HepG2 (cell line): ENCODE data around the gene VWCE. TPM values are rescaled to one million over a fixed set of nuclear protein-coding genes. Genes with fewer than 3 reads are reported as not detected.

Source experiments
- CCDC6 ChIP-seq: sonication (generic); formaldehyde crosslinking; IDR thresholded peaks from 2 replicates; pipeline ENCODE4 v1.8.1; 2022; ENCODE audit warnings: mild to moderate bottlenecking, missing genetic modification reagents, moderate library complexity
- EED ChIP-seq: sonication (generic); formaldehyde crosslinking; IDR thresholded peaks from 2 replicates; pipeline ENCODE4 v1.5.0; 2020; ENCODE audit warnings: mild to moderate bottlenecking, missing genetic modification reagents
- GZF1 ChIP-seq: sonication (generic); formaldehyde crosslinking; IDR thresholded peaks from 2 replicates; pipeline ENCODE4 v1.5.1; 2020; ENCODE audit warnings: mild to moderate bottlenecking, missing genetic modification reagents
- HIVEP1 ChIP-seq: sonication (generic); formaldehyde crosslinking; IDR thresholded peaks from 2 replicates; pipeline ENCODE4 v1.4.0; 2020; ENCODE audit warnings: mild to moderate bottlenecking, missing genetic modification reagents
- HNRNPLL ChIP-seq: fragments of 200-400 bp; formaldehyde crosslinking; IDR thresholded peaks from 2 replicates; pipeline ENCODE4 v1.6.1; 2017; ENCODE audit warnings: mild to moderate bottlenecking, low read depth, low read length; ENCODE audit not compliant: poor library complexity, severe bottlenecking
- IKZF5 ChIP-seq: IDR thresholded peaks from 2 replicates; pipeline ENCODE4 v1.6.1; 2018; ENCODE audit warnings: missing genetic modification reagents, mild to moderate bottlenecking, missing compliant biosample characterization
- MLLT10 ChIP-seq: sonication (generic); formaldehyde crosslinking; IDR thresholded peaks from 2 replicates; pipeline ENCODE4 v1.4.0; 2020; ENCODE audit warnings: missing genetic modification reagents
- MTF1 ChIP-seq: sonication (generic); formaldehyde crosslinking; IDR thresholded peaks from 2 replicates; pipeline ENCODE4 v1.5.0; 2020; ENCODE audit warnings: missing genetic modification reagents
- NR2F6 ChIP-seq, 2 experiments: IDR thresholded peaks; 2 replicates each; pipeline ENCODE4 v1.6.1; 2016; ENCODE audit warnings: antibody characterized with exemption in 1 of 2, mild to moderate bottlenecking in 1 of 2
- NRL ChIP-seq: sonication (generic); formaldehyde crosslinking; IDR thresholded peaks from 2 replicates; pipeline ENCODE4 v1.5.0; 2020; ENCODE audit warnings: missing genetic modification reagents, mild to moderate bottlenecking, moderate library complexity, borderline replicate concordance
- RFXAP ChIP-seq: sonication (generic); formaldehyde crosslinking; IDR thresholded peaks from 2 replicates; pipeline ENCODE4 v1.4.0; 2020; ENCODE audit warnings: missing genetic modification reagents, borderline replicate concordance
- SAFB2 ChIP-seq: sonication (generic); formaldehyde crosslinking; IDR thresholded peaks from 2 replicates; pipeline ENCODE4 v1.5.1; 2020; ENCODE audit warnings: missing genetic modification reagents, low read depth, mild to moderate bottlenecking, borderline replicate concordance
- SALL2 ChIP-seq: sonication (generic); formaldehyde crosslinking; IDR thresholded peaks from 2 replicates; pipeline ENCODE4 v1.8.1; 2023; ENCODE audit warnings: mild to moderate bottlenecking, missing genetic modification reagents, inconsistent platforms
- SCMH1 ChIP-seq: sonication (generic); formaldehyde crosslinking; IDR thresholded peaks from 2 replicates; pipeline ENCODE4 v1.9.0; 2021; ENCODE audit warnings: missing genetic modification reagents, mild to moderate bottlenecking, borderline replicate concordance
- SOX6 ChIP-seq, 2 experiments: fragments of 450-650 bp in 1 of 2; sonication (generic) in 1 of 2; formaldehyde crosslinking in 1 of 2; IDR thresholded peaks; 2 replicates each; pipeline versions ENCODE4 v1.4.0 to v1.6.1; 2017 to 2020; ENCODE audit warnings: antibody characterized with exemption in 1 of 2, mild to moderate bottlenecking in 1 of 2, missing genetic modification reagents in 1 of 2
- SSRP1 ChIP-seq: IDR thresholded peaks from 2 replicates; pipeline ENCODE4 v1.6.1; 2016; ENCODE audit warnings: control low read depth
- ZBTB1 ChIP-seq: sonication (generic); formaldehyde crosslinking; IDR thresholded peaks from 2 replicates; pipeline ENCODE4 v1.4.0; 2020; ENCODE audit warnings: missing genetic modification reagents, borderline replicate concordance
- ZFYVE20 ChIP-seq: sonication (generic); formaldehyde crosslinking; IDR thresholded peaks from 2 replicates; pipeline ENCODE4 v1.8.0; 2023; ENCODE audit warnings: low read depth, mild to moderate bottlenecking, moderate library complexity, missing genetic modification reagents, borderline replicate concordance
- ZIK1 ChIP-seq: sonication (generic); formaldehyde crosslinking; IDR thresholded peaks from 2 replicates; pipeline ENCODE4 v1.5.0; 2020; ENCODE audit warnings: mild to moderate bottlenecking, low read depth, missing genetic modification reagents, borderline replicate concordance
- ZNF143 ChIP-seq: sonication (generic); formaldehyde crosslinking; IDR thresholded peaks from 2 replicates; pipeline ENCODE4 v1.4.0; 2020; ENCODE audit warnings: missing genetic modification reagents
- ZNF501 ChIP-seq: sonication (generic); formaldehyde crosslinking; IDR thresholded peaks from 2 replicates; pipeline ENCODE4 v1.5.1; 2020; ENCODE audit warnings: mild to moderate bottlenecking, moderate library complexity, missing genetic modification reagents
- ZNF841 ChIP-seq: sonication (generic); formaldehyde crosslinking; IDR thresholded peaks from 2 replicates; pipeline ENCODE4 v1.8.1; 2023; ENCODE audit warnings: missing genetic modification reagents, borderline replicate concordance
- ZNF850 ChIP-seq: sonication (generic); formaldehyde crosslinking; conservative IDR thresholded peaks from 2 replicates; pipeline ENCODE4 v1.9.0; 2021; ENCODE audit warnings: mild to moderate bottlenecking, missing genetic modification reagents
- polyA plus RNA-seq, 8 experiments: library from polyadenylated mRNA; depleted of rRNA in 3 of 8; stranded (reverse) in 7 of 8; unstranded in 1 of 8; fragments of >200 nt; fragmentation: Illumina TruSeq in 4 of 8; extraction: Trizol in 4 of 8; gene quantifications; 2 replicates each; pipeline versions ENCODE4 v1.2.1 to v1.2.3, GENCODE V29; 2011 to 2016; ENCODE audit warnings: low read depth in 4 of 8, missing spikeins in 1 of 8, mixed read lengths in 1 of 8; ENCODE audit not compliant: insufficient read depth in 1 of 8
- total RNA-seq, 5 experiments: library from RNA; depleted of rRNA; stranded (reverse); fragments of >200 nt; fragmentation: Illumina TruSeq; extraction: Trizol; gene quantifications; 2 replicates each; pipeline ENCODE4 v1.2.3, GENCODE V29; 2016; ENCODE audit warnings: low read depth in 1 of 5
- TF ChIP-seq, protein P1 (sequence below): sonication (generic); formaldehyde crosslinking; IDR thresholded peaks from 2 replicates; pipeline ENCODE4 v1.4.0; 2020; ENCODE audit warnings: mild to moderate bottlenecking, low read depth, missing genetic modification reagents
- TF ChIP-seq, protein P2 (sequence below): sonication (generic); formaldehyde crosslinking; IDR thresholded peaks from 2 replicates; pipeline ENCODE4 v1.8.1; 2023; ENCODE audit warnings: missing genetic modification reagents, inconsistent platforms, borderline replicate concordance
- TF ChIP-seq, protein P3 (sequence below): sonication (generic); formaldehyde crosslinking; IDR thresholded peaks from 2 replicates; pipeline ENCODE4 v1.4.0; 2020; ENCODE audit warnings: mild to moderate bottlenecking, missing genetic modification reagents

VWCE gene
- total and polyA plus RNA-seq, 2 of the 13 experiments (the other 11 are each of a cell fraction or from before 2014, with no cell fraction given) = 27.6 to 58.3 TPM

DNA sequence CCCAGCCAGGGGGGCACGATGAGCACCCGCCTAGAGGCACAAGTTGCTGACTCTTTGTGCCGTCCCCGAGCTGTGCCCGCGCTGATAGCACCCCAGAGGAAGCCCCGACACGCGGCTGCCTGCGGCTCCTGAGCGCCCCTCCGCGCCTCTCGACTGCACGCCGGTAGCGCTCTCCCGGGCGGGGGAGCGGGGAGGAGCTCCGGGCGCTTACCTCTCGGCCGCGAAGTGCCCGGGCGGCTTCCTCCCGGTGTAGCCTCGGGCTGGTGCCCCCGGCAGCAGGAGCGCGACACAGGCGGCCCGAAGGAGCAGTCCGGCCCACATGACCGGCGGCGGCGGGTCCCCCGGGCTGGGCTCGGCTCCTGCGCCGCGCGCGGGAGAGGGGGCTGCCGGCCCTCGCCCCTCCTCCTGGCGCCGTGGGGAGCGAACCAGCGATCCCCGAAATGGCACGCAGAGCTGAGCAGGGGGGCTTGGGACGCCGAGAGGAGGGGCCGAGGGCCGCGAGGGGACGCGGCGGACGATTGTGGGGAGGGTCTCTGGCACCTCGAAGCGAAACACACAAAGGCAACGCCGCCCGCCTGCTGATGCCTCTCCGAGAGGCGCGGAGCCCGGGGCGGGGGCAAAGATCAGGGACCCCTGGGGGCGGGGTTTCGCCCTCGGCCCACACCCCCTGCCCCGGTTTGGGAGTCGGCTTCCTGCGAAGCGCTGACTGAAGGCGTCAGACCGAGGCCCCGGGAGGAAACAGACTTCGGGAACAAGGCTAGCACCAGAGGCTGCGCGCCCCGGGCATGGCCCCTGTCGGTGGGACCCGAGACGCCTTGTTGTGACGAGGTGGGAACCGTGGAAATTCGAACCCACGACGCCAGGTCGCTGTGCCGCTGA, at the start of gene VWCE (continued):
- TF ChIP-seq ZIK1 (peak; percentile 75; the same call in 1 of the 2 replicates), HNRNPLL (peak; percentile 85), IKZF5 (peak; percentile 45), ZBTB1 (CRISPR knock-in tag) (no peak), SSRP1 (CRISPR knock-in tag) (0 out of 2 replicates have a peak, but pooled peaks have one; percentile 73), ZNF143 (CRISPR knock-in tag) (0 out of 2 replicates have a peak, but pooled peaks have one; percentile 3), HIVEP1 (CRISPR knock-in tag) (peak; percentile 66; the same call in 1 of the 2 replicates), MTF1 (CRISPR knock-in tag) (no peak; the same call in 1 of the 2 replicates), GZF1 (CRISPR knock-in tag) (no peak), ZFYVE20 (CRISPR knock-in tag) (0 out of 2 replicates have a peak, but pooled peaks have one; percentile 34), SOX6 (IDR thresholded peaks at IDR 0.05) (no peak), SOX6 (CRISPR knock-in tag; IDR thresholded peaks at IDR 0.05) (peak; percentile 54), MLLT10 (CRISPR knock-in tag) (no peak), EED (peak; percentile 32; the same call in 1 of the 2 replicates), ZNF850 (CRISPR knock-in tag) (0 out of 2 replicates have a peak, but pooled peaks have one; percentile 33), CCDC6 (CRISPR knock-in tag) (no peak), NR2F6 (IDR thresholded peaks at IDR 0.05) (no peak), NR2F6 (CRISPR knock-in tag; IDR thresholded peaks at IDR 0.05) (peak; percentile 61; the same call in 1 of the 2 replicates), RFXAP (CRISPR knock-in tag) (no peak; the same call in 1 of the 2 replicates), ZNF841 (0 out of 2 replicates have a peak, but pooled peaks have one; percentile 50), ZNF501 (CRISPR knock-in tag) (peak; percentile 80), SALL2 (CRISPR knock-in tag) (no peak; the same call in 1 of the 2 replicates), SCMH1 (CRISPR knock-in tag) (no peak), SAFB2 (no peak), NRL (CRISPR knock-in tag) (no peak)
- TF ChIP-seq, protein P1, sequence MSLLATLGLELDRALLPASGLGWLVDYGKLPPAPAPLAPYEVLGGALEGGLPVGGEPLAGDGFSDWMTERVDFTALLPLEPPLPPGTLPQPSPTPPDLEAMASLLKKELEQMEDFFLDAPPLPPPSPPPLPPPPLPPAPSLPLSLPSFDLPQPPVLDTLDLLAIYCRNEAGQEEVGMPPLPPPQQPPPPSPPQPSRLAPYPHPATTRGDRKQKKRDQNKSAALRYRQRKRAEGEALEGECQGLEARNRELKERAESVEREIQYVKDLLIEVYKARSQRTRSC = no peak
- TF ChIP-seq, protein P2, sequence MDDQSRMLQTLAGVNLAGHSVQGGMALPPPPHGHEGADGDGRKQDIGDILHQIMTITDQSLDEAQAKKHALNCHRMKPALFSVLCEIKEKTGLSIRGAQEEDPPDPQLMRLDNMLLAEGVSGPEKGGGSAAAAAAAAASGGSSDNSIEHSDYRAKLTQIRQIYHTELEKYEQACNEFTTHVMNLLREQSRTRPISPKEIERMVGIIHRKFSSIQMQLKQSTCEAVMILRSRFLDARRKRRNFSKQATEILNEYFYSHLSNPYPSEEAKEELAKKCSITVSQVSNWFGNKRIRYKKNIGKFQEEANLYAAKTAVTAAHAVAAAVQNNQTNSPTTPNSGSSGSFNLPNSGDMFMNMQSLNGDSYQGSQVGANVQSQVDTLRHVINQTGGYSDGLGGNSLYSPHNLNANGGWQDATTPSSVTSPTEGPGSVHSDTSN (CRISPR knock-in tag) = no peak
- TF ChIP-seq, protein P3, sequence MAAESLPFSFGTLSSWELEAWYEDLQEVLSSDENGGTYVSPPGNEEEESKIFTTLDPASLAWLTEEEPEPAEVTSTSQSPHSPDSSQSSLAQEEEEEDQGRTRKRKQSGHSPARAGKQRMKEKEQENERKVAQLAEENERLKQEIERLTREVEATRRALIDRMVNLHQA (CRISPR knock-in tag) = no peak
